C4-2B (cell line): Measurements from ENCODE around the gene IRGC.

ENCODE experiments used
- ZFX ChIP-seq: fragments of 450-650 bp; IDR thresholded peaks from 2 replicates; pipeline ENCODE4 v1.6.1; 2017
- TF ChIP-seq, protein P1 (sequence below): fragments of 450-650 bp; conservative IDR thresholded peaks from 2 replicates; pipeline ENCODE4 v1.5.1; 2017; ENCODE audit warnings: mild to moderate bottlenecking

- TF ChIP-seq, protein P1, sequence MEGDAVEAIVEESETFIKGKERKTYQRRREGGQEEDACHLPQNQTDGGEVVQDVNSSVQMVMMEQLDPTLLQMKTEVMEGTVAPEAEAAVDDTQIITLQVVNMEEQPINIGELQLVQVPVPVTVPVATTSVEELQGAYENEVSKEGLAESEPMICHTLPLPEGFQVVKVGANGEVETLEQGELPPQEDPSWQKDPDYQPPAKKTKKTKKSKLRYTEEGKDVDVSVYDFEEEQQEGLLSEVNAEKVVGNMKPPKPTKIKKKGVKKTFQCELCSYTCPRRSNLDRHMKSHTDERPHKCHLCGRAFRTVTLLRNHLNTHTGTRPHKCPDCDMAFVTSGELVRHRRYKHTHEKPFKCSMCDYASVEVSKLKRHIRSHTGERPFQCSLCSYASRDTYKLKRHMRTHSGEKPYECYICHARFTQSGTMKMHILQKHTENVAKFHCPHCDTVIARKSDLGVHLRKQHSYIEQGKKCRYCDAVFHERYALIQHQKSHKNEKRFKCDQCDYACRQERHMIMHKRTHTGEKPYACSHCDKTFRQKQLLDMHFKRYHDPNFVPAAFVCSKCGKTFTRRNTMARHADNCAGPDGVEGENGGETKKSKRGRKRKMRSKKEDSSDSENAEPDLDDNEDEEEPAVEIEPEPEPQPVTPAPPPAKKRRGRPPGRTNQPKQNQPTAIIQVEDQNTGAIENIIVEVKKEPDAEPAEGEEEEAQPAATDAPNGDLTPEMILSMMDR, result no peak
- TF ChIP-seq ZFX, result no peak
These were observed 32.0 kb upstream of the IRGC start for GRCh38 chr19:43683905-43684304.
